ENCODE measurements around the gene EHD2. TPM values are rescaled to one million over a fixed set of nuclear protein-coding genes. Genes with fewer than 3 reads are reported as not detected.
A peak's percentile ranks its signal among the peaks of the same experiment; 100 is the strongest.
"Not testable (repeated sequence)": the region's sequence is repeated elsewhere in the genome, so short reads cannot be mapped to it uniquely, and the experiment has no call there.

The EHD2 gene
- total and polyA plus RNA-seq, 2 of the 4 experiments (the other 2 are of a cell fraction), result 35.3 to 181 TPM

- intact Hi-C loops (cut with micrococcal nuclease); ATAC-seq (ENCODE audit: low read depth); H2BK15ac ChIP-seq (ENCODE audit: low read depth, low read length); in situ Hi-C loops (cut with MboI; ENCODE audit: low sequenced_read_pairs); DNase-seq; H3K23ac ChIP-seq (ENCODE audit: low read depth, low read length); H2BK5ac ChIP-seq (ENCODE audit: low read depth, low read length, poor library complexity, severe bottlenecking); H3K27me3 ChIP-seq (ENCODE audit: control insufficient read depth, insufficient read depth, low read length); H2BK120ac ChIP-seq (ENCODE audit: low read depth, low read length); dilution Hi-C loops (cut with HindIII; ENCODE audit: low sequenced_read_pairs, unreplicated experiment); H3K4me1 ChIP-seq (ENCODE audit: control insufficient read depth, insufficient read depth, low read length); BruUV-seq (replicated peaks); H2BK20ac ChIP-seq (ENCODE audit: low read depth, low read length); H3K56ac ChIP-seq (ENCODE audit: extremely low read depth, insufficient read depth, low read length); H4K5ac ChIP-seq (ENCODE audit: low read depth, low read length); H3K18ac ChIP-seq (ENCODE audit: low read depth, low read length); H3K9me3 ChIP-seq (ENCODE audit: control insufficient read depth, insufficient read depth, low read length); CTCF ChIA-PET: not testable (repeated sequence)
- peak overlapping the region; percentile 79 to 98; a peak in 3 of 4 replicates for H4K8ac ChIP-seq (ENCODE audit: low read depth in 2 of 2, low read length in 2 of 2)
- peaks cover 14% of the 10 kb centered on the region for H3K9me1 ChIP-seq (ENCODE audit: insufficient read depth, low read length)
- H3K79me1 ChIP-seq (ENCODE audit: low read depth in 1 of 2, low read length in 2 of 2), result peaks cover 23 to 42% of the 10 kb centered on the region in 2 experiments
- POLR2A ChIA-PET (ENCODE audit: unreplicated experiment), result interaction anchor here (0.7 kb wide), 1 partner anchor 9 kb away, joined by 5 read pairs; no protein-coding TSS in a partner anchor
- H3K4ac ChIP-seq (ENCODE audit: low read depth, low read length), result peak overlapping the region; percentile 92
- peak overlapping the region; percentile 99 for H3K27ac ChIP-seq (ENCODE audit: insufficient read depth, low read length)
- peak overlapping the region; percentile 98; the same call in 1 of the 2 replicates for H4K91ac ChIP-seq (ENCODE audit: insufficient read depth, low read depth, low read length)
- H3K4me2 ChIP-seq (ENCODE audit: low read depth, low read length), result peak overlapping the region; percentile 81
- peak overlapping the region; percentile 69 for H2AK5ac ChIP-seq (ENCODE audit: low read depth, low read length)
- H3K36me3 ChIP-seq (ENCODE audit: control insufficient read depth, insufficient read depth, low read length), result peaks cover 17% of the 10 kb centered on the region
- 100% methylated on average over 1 of the region's 23 CpGs; no CpG with 5 or more reads in 1 of the 2 experiments for WGBS, 2 experiments (ENCODE audit: extremely low coverage in 2 of 2, insufficient read length in 1 of 2)
- H2AFZ ChIP-seq (replicated peaks; ENCODE audit: low read length, poor library complexity), result peak overlapping the region; percentile 100
- peak overlapping the region; percentile 83 for H2AK9ac ChIP-seq (replicated peaks; ENCODE audit: low read depth, low read length, poor library complexity)
- peak overlapping the region; percentile 90 for H3K4me3 ChIP-seq (ENCODE audit: insufficient read depth, low read depth, low read length)
- H4K20me1 ChIP-seq (ENCODE audit: insufficient read depth, low read length), result peaks cover 26% of the 10 kb centered on the region; the same call in 1 of the 2 replicates
- H3K14ac ChIP-seq (replicated peaks; ENCODE audit: low read depth, low read length), result peak overlapping the region; percentile 92
- peak overlapping the region; percentile 97 for H3K9ac ChIP-seq (ENCODE audit: low read depth, low read length)
These were observed 64.2 kb downstream of the EHD2 start for GRCh38 chr19:47777245-47778048.

Data from IMR-90 (cell line).